HG03521 (cell line): ENCODE measurements around the gene HOXB1.
"Not testable (repeated sequence)": the region's sequence is repeated elsewhere in the genome, so short reads cannot be mapped to it uniquely, and the experiment has no call there.

Experiments
- ATAC-seq: cut with Tn5 transposase; IDR thresholded peaks from one replicate; pipeline ENCODE4 v1.9.1; 2021; ENCODE audit warnings: mild to moderate bottlenecking, moderate library complexity; ENCODE audit not compliant: unreplicated experiment

The HOXB1 gene

GRCh38 chr17:48523010-48523409 lies 7.8 kb downstream of the HOXB1 start:
- no peak for ATAC-seq

- no peak for ATAC-seq
These were observed 8.7 kb downstream of the HOXB1 start for GRCh38 chr17:48522031-48522653.

- no peak for ATAC-seq
These were observed 10.2 kb downstream of the HOXB1 start for GRCh38 chr17:48520631-48521079.

- ATAC-seq = no peak
These were observed 11.4 kb downstream of the HOXB1 start for GRCh38 chr17:48519427-48519826.

- no peak for ATAC-seq
These were observed 13.3 kb downstream of the HOXB1 start for GRCh38 chr17:48517478-48517877.

GRCh38 chr17:48515925-48516900 lies 14.6 kb downstream of the HOXB1 start:
- ATAC-seq = no peak

- no peak for ATAC-seq
These were observed 16.3 kb downstream of the HOXB1 start for GRCh38 chr17:48514477-48514876.

GRCh38 chr17:48513666-48514455 lies 16.9 kb downstream of the HOXB1 start:
- no peak for ATAC-seq

GRCh38 chr17:48513097-48513496 lies 17.7 kb downstream of the HOXB1 start:
- no peak for ATAC-seq

- ATAC-seq = peak; percentile 43
These were observed 19.8 kb downstream of the HOXB1 start for GRCh38 chr17:48510761-48511604.

GRCh38 chr17:48510381-48510760 lies 20.4 kb downstream of the HOXB1 start:
- no peak for ATAC-seq

- not testable (repeated sequence) for ATAC-seq
These were observed 21.1 kb downstream of the HOXB1 start for GRCh38 chr17:48509708-48510107.

- ATAC-seq = no peak
These were observed 24.6 kb downstream of the HOXB1 start for GRCh38 chr17:48506246-48506645.

GRCh38 chr17:48505788-48506187 lies 25.0 kb downstream of the HOXB1 start:
- peak; percentile 74 for ATAC-seq

- no peak for ATAC-seq
These were observed 25.9 kb downstream of the HOXB1 start for GRCh38 chr17:48504953-48505352.

- no peak for ATAC-seq
These were observed 27.1 kb downstream of the HOXB1 start for GRCh38 chr17:48503747-48504146.

GRCh38 chr17:48502901-48503300 lies 27.9 kb downstream of the HOXB1 start:
- ATAC-seq = no peak

GRCh38 chr17:48502312-48502711 lies 28.5 kb downstream of the HOXB1 start:
- ATAC-seq = no peak

- ATAC-seq = no peak
These were observed 30.1 kb downstream of the HOXB1 start for GRCh38 chr17:48500435-48501426.
